Endothelial cell (in vitro differentiated cells): ENCODE results near the gene SNAP29. TPM values are rescaled to one million over a fixed set of nuclear protein-coding genes. Genes with fewer than 3 reads are reported as not detected.
"Not testable (repeated sequence)": the region's sequence is repeated elsewhere in the genome, so short reads cannot be mapped to it uniquely, and the experiment has no call there.

Source experiments
- DNase-seq: peaks from one replicate; pipeline ENCODE4 v3.0.0; 2021; ENCODE audit warnings: low spot score
- H3K27ac Mint-ChIP-seq: one replicate; pipeline ENCODE4 v1.8.0; 2021; ENCODE audit warnings: mixed read lengths, inconsistent platforms; ENCODE audit not compliant: unreplicated experiment
- H3K27me3 Mint-ChIP-seq: one replicate; pipeline ENCODE4 v1.8.0; 2021; ENCODE audit warnings: mild to moderate bottlenecking, moderate library complexity, mixed read lengths, inconsistent platforms; ENCODE audit not compliant: unreplicated experiment
- H3K36me3 Mint-ChIP-seq: one replicate; pipeline ENCODE4 v1.8.0; 2021; ENCODE audit warnings: mild to moderate bottlenecking, low read depth, mixed read lengths, inconsistent platforms; ENCODE audit not compliant: unreplicated experiment
- H3K4me1 Mint-ChIP-seq: one replicate; pipeline ENCODE4 v1.8.0; 2021; ENCODE audit warnings: mild to moderate bottlenecking, mixed read lengths, inconsistent platforms; ENCODE audit not compliant: unreplicated experiment
- H3K4me3 Mint-ChIP-seq: one replicate; pipeline ENCODE4 v1.8.0; 2021; ENCODE audit warnings: mild to moderate bottlenecking, mixed read lengths, inconsistent platforms; ENCODE audit not compliant: unreplicated experiment
- H3K9me3 Mint-ChIP-seq: one replicate; pipeline ENCODE4 v1.8.0; 2021; ENCODE audit warnings: mixed read lengths, inconsistent platforms; ENCODE audit not compliant: unreplicated experiment
- CTCF ChIP-seq: fragments of 200-600 bp; sonication (generic); IDR thresholded peaks from one replicate; pipeline ENCODE4 v1.5.0; 2021; ENCODE audit warnings: antibody characterized with exemption; ENCODE audit not compliant: unreplicated experiment
- total RNA-seq: library from RNA; stranded (reverse); fragmentation: NEBNext Ultra II Directional; extraction: Animal tissue kit (Norgen Biotek cat#: 25700); gene quantifications from one replicate; pipeline ENCODE4 v1.2.1, GENCODE V29; 2021; ENCODE audit not compliant: unreplicated experiment

The SNAP29 gene
- total RNA-seq, 1 donor from 2014 or later = 22.7 TPM

- DNase-seq = no peak
- H3K27ac Mint-ChIP-seq = no peak overlapping the region
Observed at GRCh38 chr22:20933910-20934309, 75.1 kb downstream of the SNAP29 start.

GRCh38 chr22:20935049-20935448 lies 76.2 kb downstream of the SNAP29 start:
- not testable (repeated sequence) for H3K4me3 Mint-ChIP-seq, H3K27me3 Mint-ChIP-seq, H3K4me1 Mint-ChIP-seq, DNase-seq, H3K27ac Mint-ChIP-seq, H3K9me3 Mint-ChIP-seq
- peaks cover 16% of the 10 kb centered on the region for H3K36me3 Mint-ChIP-seq

More at GRCh38 chr22:20933910-20934309, 75.1 kb downstream of the SNAP29 start:
- no peaks in the 10 kb centered on the region for H3K27me3 Mint-ChIP-seq
- H3K4me3 Mint-ChIP-seq = no peak overlapping the region
- no peaks in the 10 kb centered on the region for H3K9me3 Mint-ChIP-seq
- H3K4me1 Mint-ChIP-seq = peaks cover 6% of the 10 kb centered on the region
- H3K36me3 Mint-ChIP-seq = peaks cover 13% of the 10 kb centered on the region
- TF ChIP-seq CTCF = no peak

DNA sequence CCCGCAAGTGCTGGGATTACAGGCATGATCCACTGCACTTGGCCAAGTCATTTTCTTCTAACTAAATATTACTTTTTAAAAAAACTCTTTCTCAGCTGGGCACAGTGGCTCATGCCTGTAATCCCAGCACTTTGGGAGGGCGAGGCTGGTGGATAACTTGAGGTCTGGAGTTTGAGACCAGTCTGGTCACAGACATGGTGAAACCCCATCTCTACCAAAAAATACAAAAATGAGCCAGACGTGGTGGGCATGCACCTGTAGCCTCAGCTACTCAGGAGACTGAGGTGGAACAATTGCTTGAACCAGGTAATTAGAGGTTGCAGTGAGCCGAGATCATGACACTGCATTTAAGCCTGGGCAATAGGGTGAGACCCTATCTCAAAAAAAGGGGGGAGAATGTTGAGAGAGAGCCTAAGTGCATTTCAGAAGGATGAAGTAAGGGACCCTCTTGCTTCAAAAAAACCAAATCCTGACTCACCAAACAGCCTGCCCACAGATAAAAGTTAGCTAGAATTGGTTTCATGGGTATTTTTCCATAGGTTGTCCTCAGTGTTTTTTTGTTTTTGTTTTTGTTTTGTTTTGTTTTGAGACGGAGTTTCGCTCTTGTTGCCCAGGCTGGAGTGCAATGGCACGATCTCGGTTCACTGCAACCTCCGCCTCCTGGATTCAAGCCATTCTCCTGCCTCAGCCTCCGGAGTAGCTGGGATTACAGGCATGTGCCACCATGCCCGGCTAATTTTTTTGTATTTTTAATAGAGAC lies 77.2 kb downstream of the SNAP29 start:
- H3K27ac Mint-ChIP-seq, H3K9me3 Mint-ChIP-seq: not testable (repeated sequence)

DNA sequence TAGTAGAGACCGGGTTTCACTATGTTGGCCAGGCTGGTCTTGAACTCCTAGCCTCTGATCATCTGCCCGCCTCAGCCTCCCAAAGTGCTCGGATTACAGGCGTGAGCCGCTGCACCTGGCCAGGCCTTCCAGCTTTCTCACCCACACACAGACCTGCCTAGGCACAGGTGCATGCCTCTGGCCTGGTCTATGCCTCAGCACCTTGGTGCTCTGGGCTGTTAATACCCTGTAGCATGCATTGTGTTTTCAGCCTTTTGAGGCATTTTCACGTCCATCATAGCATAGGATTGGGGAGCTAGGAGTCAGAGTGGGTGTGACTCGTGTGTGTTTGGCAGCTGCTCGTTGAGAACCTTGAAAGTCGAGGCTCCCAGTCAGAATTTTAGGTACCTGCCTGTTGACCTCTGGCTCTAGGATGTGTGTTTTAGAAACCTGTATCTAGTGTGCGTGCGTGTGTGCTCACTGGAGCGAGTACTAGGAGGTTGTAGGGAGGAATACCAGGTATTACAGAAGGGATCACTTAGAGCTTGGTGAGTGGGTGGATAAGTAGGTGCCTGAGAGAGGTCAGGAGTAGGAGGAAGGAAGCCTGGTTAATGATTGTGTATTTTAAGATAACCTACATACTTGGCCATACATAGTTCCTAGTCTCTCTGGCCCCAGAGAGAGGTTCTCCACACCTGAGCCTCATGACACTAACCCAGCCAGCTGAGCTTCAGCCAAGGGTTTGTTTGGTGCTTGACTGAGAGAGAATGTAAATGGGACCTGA lies 78.4 kb downstream of the SNAP29 start:
- DNase-seq = no peak
- Mint-ChIP-seq H3K27ac (no peak overlapping the region), H3K9me3 (no peaks in the 10 kb centered on the region), H3K36me3 (peaks cover 16% of the 10 kb centered on the region), H3K27me3 (no peaks in the 10 kb centered on the region), H3K4me3 (no peak overlapping the region), H3K4me1 (peaks cover 3% of the 10 kb centered on the region)
- no peak for TF ChIP-seq CTCF

More for the DNA sequence above, 77.2 kb downstream of the SNAP29 start:
- peaks cover 16% of the 10 kb centered on the region for H3K36me3 Mint-ChIP-seq
- not testable (repeated sequence) for H3K4me3 Mint-ChIP-seq, H3K27me3 Mint-ChIP-seq, DNase-seq, H3K4me1 Mint-ChIP-seq

DNA sequence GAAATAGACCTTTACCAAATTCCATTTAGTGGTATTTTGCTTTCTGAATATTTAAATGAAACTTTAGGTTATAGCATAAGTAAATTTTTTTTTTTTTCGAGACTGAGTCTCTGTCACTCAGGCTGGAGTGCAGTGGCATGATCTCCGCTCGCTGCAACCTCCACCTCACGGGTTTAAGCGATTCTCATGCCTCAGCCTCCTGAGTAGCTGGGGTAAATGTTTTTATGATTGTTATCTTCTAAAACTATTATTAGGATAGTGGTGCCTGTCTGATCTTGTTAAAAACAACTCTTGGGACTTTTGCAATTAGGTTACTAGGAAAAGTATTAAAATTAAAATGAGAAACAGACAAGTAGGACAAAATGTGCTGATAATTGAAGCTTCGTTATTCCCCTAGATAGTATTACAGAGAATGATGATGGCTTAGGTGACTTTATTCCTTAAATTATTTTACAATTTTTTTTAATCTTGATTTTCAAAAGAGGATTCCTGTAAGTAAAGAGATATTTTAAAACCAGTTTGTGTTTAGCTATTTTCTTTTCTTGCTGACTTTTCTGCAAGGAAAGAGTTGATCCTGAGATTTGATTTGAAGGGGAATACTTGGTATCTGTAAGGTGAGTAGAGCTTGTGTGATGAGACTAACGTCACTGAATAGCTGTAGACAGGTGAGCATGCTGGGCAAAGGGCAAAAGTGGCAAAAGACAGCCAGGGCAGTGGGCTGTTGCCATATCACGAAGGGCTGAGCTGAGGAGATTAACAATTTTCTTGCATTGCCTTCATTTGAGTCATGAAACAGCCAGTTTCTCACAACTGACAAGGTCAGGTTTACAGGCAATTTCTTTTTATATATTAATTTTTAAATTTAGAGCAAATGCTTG lies 79.2 kb downstream of the SNAP29 start:
- H3K36me3 Mint-ChIP-seq = peaks cover 16% of the 10 kb centered on the region
- no peaks in the 10 kb centered on the region for H3K9me3 Mint-ChIP-seq
- H3K27me3 Mint-ChIP-seq = no peaks in the 10 kb centered on the region
- H3K27ac Mint-ChIP-seq = no peak overlapping the region
- no peaks in the 10 kb centered on the region for H3K4me1 Mint-ChIP-seq
- peak overlapping the region; percentile 8 for H3K4me3 Mint-ChIP-seq
- no peak for DNase-seq
- TF ChIP-seq CTCF = no peak

DNA sequence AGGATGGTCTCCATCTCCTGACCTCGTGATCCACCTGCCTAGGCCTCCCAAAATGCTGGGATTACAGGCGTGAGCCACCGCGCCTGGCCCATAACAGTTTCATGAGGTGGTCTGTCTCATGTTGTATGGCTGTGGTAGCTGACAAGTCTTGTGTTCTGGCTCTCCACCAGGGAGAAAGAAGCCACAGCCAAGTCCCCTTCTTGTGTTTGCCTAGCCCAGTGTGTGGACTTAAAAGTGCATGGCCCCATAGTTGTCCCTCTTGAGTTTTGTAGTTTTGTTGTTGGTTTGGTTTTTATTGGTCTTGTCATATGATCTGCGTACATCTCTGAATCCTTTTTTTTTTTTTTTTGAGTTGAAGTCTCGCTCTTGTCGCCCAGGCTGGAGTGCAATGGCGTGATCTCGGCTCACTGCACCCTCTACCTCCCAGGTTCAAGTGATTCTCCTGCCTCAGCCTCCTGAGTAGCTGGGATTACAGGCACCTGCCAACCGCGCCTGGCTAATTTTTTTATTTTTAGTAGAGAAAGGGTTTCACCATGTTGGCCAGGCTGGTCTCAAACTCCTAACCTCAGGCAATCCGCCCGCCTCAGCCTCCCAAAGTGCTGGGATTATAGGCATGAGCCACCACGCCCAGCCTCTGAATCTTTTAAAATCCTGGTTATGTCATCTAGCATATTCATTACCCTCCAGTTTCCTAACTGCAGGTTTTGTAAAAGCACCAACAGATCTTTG lies 80.8 kb downstream of the SNAP29 start:
- not testable (repeated sequence) for H3K36me3 Mint-ChIP-seq, H3K4me3 Mint-ChIP-seq, H3K9me3 Mint-ChIP-seq, H3K4me1 Mint-ChIP-seq, H3K27me3 Mint-ChIP-seq, DNase-seq, H3K27ac Mint-ChIP-seq
